ENCODE data around the gene GPER1.
"Not testable (repeated sequence)": the region's sequence is repeated elsewhere in the genome, so short reads cannot be mapped to it uniquely, and the experiment has no call there.

GPER1 gene

GRCh38 chr7:1087952-1088920 lies at the start of gene GPER1:
TSS of gene GPER1 (plus strand) at chr7:1088113. CDS start at chr7:1091729, 3,616 bp downstream.
- DNase-seq: no peak

GRCh38 chr7:1040233-1040632 lies 47.7 kb upstream of the GPER1 start:
- not testable (repeated sequence) for DNase-seq

GRCh38 chr7:1040790-1041189 lies 47.1 kb upstream of the GPER1 start:
- no peak for DNase-seq

- DNase-seq: no peak
Measured at GRCh38 chr7:1041551-1042491, 46.1 kb upstream of the GPER1 start.

- DNase-seq: no peak
Measured at GRCh38 chr7:1042492-1042833, 45.5 kb upstream of the GPER1 start.

GRCh38 chr7:1043552-1044188 lies 44.2 kb upstream of the GPER1 start:
- no peak for DNase-seq

GRCh38 chr7:1044189-1045068 lies 43.5 kb upstream of the GPER1 start, which contains the start of gene GPR146:
TSS of gene GPR146 (plus strand) at chr7:1044546. CDS start at chr7:1057516, 12,970 bp downstream.
- DNase-seq: peak; percentile 97

- no peak for DNase-seq
Measured at GRCh38 chr7:1045069-1046063, 42.5 kb upstream of the GPER1 start.

GRCh38 chr7:1046722-1047679 lies 40.9 kb upstream of the GPER1 start:
- DNase-seq: no peak

GRCh38 chr7:1049006-1049741 lies 38.7 kb upstream of the GPER1 start:
- no peak for DNase-seq

- no peak for DNase-seq
Measured at GRCh38 chr7:1049801-1050200, 38.1 kb upstream of the GPER1 start.

GRCh38 chr7:1050254-1050906 lies 37.5 kb upstream of the GPER1 start:
- no peak for DNase-seq

- DNase-seq: no peak
Measured at GRCh38 chr7:1050956-1051690, 36.8 kb upstream of the GPER1 start.

GRCh38 chr7:1052031-1052818 lies 35.7 kb upstream of the GPER1 start:
- DNase-seq: no peak

- DNase-seq: no peak
Measured at GRCh38 chr7:1053002-1053411, 34.9 kb upstream of the GPER1 start.

- DNase-seq: no peak
Measured at GRCh38 chr7:1053816-1054370, 34.0 kb upstream of the GPER1 start.
